ENCODE data around the gene GPR150. TPM values are rescaled to one million over a fixed set of nuclear protein-coding genes. Genes with fewer than 3 reads are reported as not detected.

GPR150 gene
- total RNA-seq, 1 experiment from 2014 or later = 0.54 TPM

GRCh38 chr5:95630394-95630917 is 10.6 kb downstream of the GPR150 start:
- no peak for DNase-seq (ENCODE audit: low read depth, low spot score)
- in situ Hi-C loops (cut with HindIII; ENCODE audit: low pct_unique_long_range_greater_than_20kb, low sequenced_read_pairs) (no loop called here), intact Hi-C loops (cut with micrococcal nuclease; ENCODE audit: unreplicated experiment) (no loop called here)
- BruUV-seq (replicated peaks) = no TSS peak
- Histone ChIP-seq H3K9me3 (ENCODE audit: control insufficient read depth, insufficient read depth, low read depth, low read length) (no peaks in the 10 kb centered on the region), H3K4me1 (ENCODE audit: control insufficient read depth, insufficient read depth, low read length) (0 out of 2 replicates have a peak, but pooled peaks cover 4% of the 10 kb centered on the region), H3K27me3 (ENCODE audit: control insufficient read depth, insufficient read depth, low read length) (no peaks in the 10 kb centered on the region), H3K4me3 (ENCODE audit: low read depth in 2 of 2, low read length in 2 of 2) (no peak overlapping the region), H3K27ac (ENCODE audit: low read length) (no peak overlapping the region), H3K36me3 (ENCODE audit: control insufficient read depth, insufficient read depth, low read length) (no peaks in the 10 kb centered on the region)
- ChIA-PET POLR2A (interaction anchor here (0.5 kb wide), 1 partner anchor 697 kb away, joined by 8 read pairs; no protein-coding TSS in a partner anchor), CTCF (no interaction called here)
- TF ChIP-seq TCF7L2 (IDR thresholded peaks at IDR 0.05; ENCODE audit: low read depth, low read length) = no peak
- no peak for TF ChIP-seq SIN3A (IDR thresholded peaks at IDR 0.05; ENCODE audit: borderline replicate concordance, insufficient read depth, low read depth, low read length)
- no peak for ATAC-seq

GRCh38 chr5:95631255-95631958 is 11.5 kb downstream of the GPR150 start:
- no peaks in the 10 kb centered on the region for H3K36me3 ChIP-seq (ENCODE audit: control insufficient read depth, insufficient read depth, low read length)
- H3K27ac ChIP-seq (ENCODE audit: low read length) = no peak overlapping the region
- intact Hi-C loops (cut with micrococcal nuclease; ENCODE audit: unreplicated experiment) = no loop called here
- no peaks in the 10 kb centered on the region for H3K9me3 ChIP-seq (ENCODE audit: control insufficient read depth, insufficient read depth, low read depth, low read length)
- BruUV-seq (replicated peaks) = no TSS peak
- in situ Hi-C loops (cut with HindIII; ENCODE audit: low pct_unique_long_range_greater_than_20kb, low sequenced_read_pairs) = no loop called here
- ATAC-seq (no peak), DNase-seq (ENCODE audit: low read depth, low spot score) (no peak)
- ChIA-PET CTCF (no interaction called here), POLR2A (interaction anchor here (0.6 kb wide), 1 partner anchor 562 kb away, joined by 3 read pairs; no protein-coding TSS in a partner anchor)
- H3K4me1 ChIP-seq (ENCODE audit: control insufficient read depth, insufficient read depth, low read length) = 0 out of 2 replicates have a peak, but pooled peaks cover 4% of the 10 kb centered on the region
- H3K4me3 ChIP-seq (ENCODE audit: low read depth in 2 of 2, low read length in 2 of 2) = no peak overlapping the region
- H3K27me3 ChIP-seq (ENCODE audit: control insufficient read depth, insufficient read depth, low read length) = no peaks in the 10 kb centered on the region
- TF ChIP-seq CTCF (IDR thresholded peaks at IDR 0.05) (no peak), REST (IDR thresholded peaks at IDR 0.05; ENCODE audit: insufficient read depth in 1 of 2, low read depth in 2 of 2, low read length in 1 of 2) (no peak), POLR2AphosphoS5 (IDR thresholded peaks at IDR 0.05; ENCODE audit: low read depth, low read length) (no peak), TCF7L2 (IDR thresholded peaks at IDR 0.05; ENCODE audit: low read depth, low read length) (no peak), SIN3A (IDR thresholded peaks at IDR 0.05; ENCODE audit: borderline replicate concordance, insufficient read depth, low read depth, low read length) (no peak)
